HG02759 (cell line): ENCODE measurements around the gene HMGA1.
"Not testable (repeated sequence)": the region's sequence is repeated elsewhere in the genome, so short reads cannot be mapped to it uniquely, and the experiment has no call there.

Source experiments
- ATAC-seq: cut with Tn5 transposase; IDR thresholded peaks from one replicate; pipeline ENCODE4 v1.9.1; 2021; ENCODE audit warnings: mild to moderate bottlenecking, moderate library complexity; ENCODE audit not compliant: unreplicated experiment

HMGA1 gene

GRCh38 chr6:34259529-34260069, 22.9 kb downstream of the HMGA1 start:
- no peak for ATAC-seq

- ATAC-seq: no peak
Measured at GRCh38 chr6:34260576-34261267, 24.0 kb downstream of the HMGA1 start.

- ATAC-seq: not testable (repeated sequence)
Measured at GRCh38 chr6:34263484-34263883, 26.8 kb downstream of the HMGA1 start.

GRCh38 chr6:34267746-34268145, 31.1 kb downstream of the HMGA1 start:
- ATAC-seq: no peak

GRCh38 chr6:34269132-34269531, 32.5 kb downstream of the HMGA1 start:
- ATAC-seq: not testable (repeated sequence)

GRCh38 chr6:34269658-34270341, 33.1 kb downstream of the HMGA1 start:
- not testable (repeated sequence) for ATAC-seq

- ATAC-seq: no peak
Measured at GRCh38 chr6:34272013-34272926, 35.6 kb downstream of the HMGA1 start.

- ATAC-seq: no peak
Measured at GRCh38 chr6:34273242-34273805, 36.7 kb downstream of the HMGA1 start.

- ATAC-seq: no peak
Measured at GRCh38 chr6:34274129-34274528, 37.5 kb downstream of the HMGA1 start.

- ATAC-seq: no peak
Measured at GRCh38 chr6:34275128-34275804, 38.6 kb downstream of the HMGA1 start.

GRCh38 chr6:34276191-34276590, 39.5 kb downstream of the HMGA1 start:
- ATAC-seq: no peak

- no peak for ATAC-seq
Measured at GRCh38 chr6:34276881-34277762, 40.4 kb downstream of the HMGA1 start.

- ATAC-seq: no peak
Measured at GRCh38 chr6:34277763-34278112, 41.1 kb downstream of the HMGA1 start.

- ATAC-seq: no peak
Measured at GRCh38 chr6:34278833-34279232, 42.2 kb downstream of the HMGA1 start.

GRCh38 chr6:34280216-34280615, 43.5 kb downstream of the HMGA1 start:
- no peak for ATAC-seq

- ATAC-seq: no peak
Measured at GRCh38 chr6:34281702-34282334, 45.1 kb downstream of the HMGA1 start.

- ATAC-seq: no peak
Measured at GRCh38 chr6:34284563-34285447, 48.1 kb downstream of the HMGA1 start.
